T-helper 2 cell treated with Interferon-gamma antibody and Interleukin-4, amounts not matched to agents 5 μg/mL and 100 μg/mL, for 36 hours (primary cell): ENCODE data around the gene PSMD9.
A peak's percentile ranks its signal among the peaks of the same experiment; 100 is the strongest.

Experiments used
- DNase-seq: peaks from one replicate; pipeline ENCODE4 v3.0.0; 2021; ENCODE audit warnings: low spot score
- H3K27ac Mint-ChIP-seq: one replicate; pipeline ENCODE4 v1.8.0; 2021; ENCODE audit warnings: mild to moderate bottlenecking, mixed read lengths
- H3K27me3 Mint-ChIP-seq: one replicate; pipeline ENCODE4 v1.8.0; 2021; ENCODE audit warnings: low read depth, mixed read lengths
- H3K36me3 Mint-ChIP-seq: one replicate; pipeline ENCODE4 v1.8.0; 2021; ENCODE audit warnings: low read depth, mixed read lengths
- H3K4me1 Mint-ChIP-seq: one replicate; pipeline ENCODE4 v1.8.0; 2021; ENCODE audit warnings: low read depth, mixed read lengths
- H3K4me3 Mint-ChIP-seq: one replicate; pipeline ENCODE4 v1.8.0; 2022; ENCODE audit warnings: mild to moderate bottlenecking, moderate library complexity, mixed read lengths
- H3K9me3 Mint-ChIP-seq: one replicate; pipeline ENCODE4 v1.8.0; 2021; ENCODE audit warnings: mixed read lengths

Gene PSMD9

DNA sequence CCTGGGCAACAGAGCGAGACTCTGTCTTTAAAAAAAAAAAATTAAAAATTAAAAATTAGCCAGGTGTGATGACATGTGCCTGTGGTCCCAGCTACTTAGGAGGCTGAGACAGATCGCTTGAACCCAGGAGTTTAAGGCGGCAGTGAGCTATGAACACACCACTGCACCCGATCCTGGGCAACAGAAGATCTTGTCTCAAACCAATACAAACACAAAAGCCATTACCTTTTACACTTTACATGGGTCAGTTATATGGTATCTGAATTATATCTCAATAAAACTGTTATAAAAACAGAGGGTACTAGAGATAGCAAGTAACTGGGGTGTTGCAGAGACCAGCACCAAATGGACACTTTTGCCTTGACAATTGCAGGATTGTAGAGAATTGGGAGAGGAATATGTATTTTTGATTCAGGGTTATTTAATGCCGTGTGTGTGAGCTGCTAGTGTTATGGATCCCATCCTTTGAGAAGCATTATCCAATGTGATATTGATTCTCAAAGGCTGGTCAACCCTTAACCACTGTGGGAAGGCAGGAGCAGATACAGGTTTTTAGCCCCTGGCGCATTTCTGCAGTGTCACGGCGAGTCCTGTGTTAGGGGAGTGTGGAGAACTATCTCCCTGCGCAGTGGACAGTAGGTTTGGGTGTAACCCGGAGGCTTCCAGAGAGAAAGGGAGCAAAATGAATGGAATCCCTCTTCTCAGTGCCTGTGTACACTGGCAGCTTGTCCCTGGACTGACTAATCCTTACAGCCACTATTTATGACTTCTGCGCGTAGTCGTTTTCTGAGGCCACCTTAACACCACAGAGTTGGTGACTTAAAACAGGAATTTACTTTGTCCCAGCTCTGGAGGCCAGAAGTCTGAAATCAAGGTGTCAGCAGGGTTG lies 4.3 kb downstream of the PSMD9 start:
- H3K27ac Mint-ChIP-seq: no peak overlapping the region
- H3K4me1 Mint-ChIP-seq: peaks cover 30% of the 10 kb centered on the region
- H3K9me3 Mint-ChIP-seq: no peaks in the 10 kb centered on the region
- no peak overlapping the region for H3K4me3 Mint-ChIP-seq
- peaks cover 28% of the 10 kb centered on the region for H3K36me3 Mint-ChIP-seq
- no peak for DNase-seq
- H3K27me3 Mint-ChIP-seq: no peaks in the 10 kb centered on the region

DNA sequence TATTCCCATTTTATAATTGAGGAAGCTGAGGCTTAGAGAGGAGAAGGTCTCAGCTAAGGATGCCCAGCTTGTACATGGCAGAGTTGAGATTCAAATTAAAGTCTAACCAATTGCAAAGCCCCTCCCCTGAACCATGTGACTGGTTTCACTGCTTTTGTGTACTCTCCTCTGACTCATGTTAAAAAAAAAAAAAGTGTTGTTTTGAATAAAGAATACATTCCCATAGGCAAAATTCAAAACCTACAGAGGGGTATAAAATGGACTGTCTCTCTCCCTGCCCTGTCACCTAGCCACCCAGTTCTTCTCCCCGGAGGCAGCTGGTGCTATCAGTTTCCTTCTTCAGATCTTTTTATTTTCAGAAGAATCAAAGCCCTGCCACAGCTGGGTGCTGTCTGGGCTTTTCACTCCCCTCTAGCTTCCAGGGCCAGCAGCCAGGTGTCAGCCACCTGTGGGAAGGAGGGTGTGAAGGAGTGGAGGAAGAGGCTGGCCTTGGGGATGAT lies 5.4 kb downstream of the PSMD9 start:
- Mint-ChIP-seq H3K4me3 (peak overlapping the region; percentile 61), H3K27ac (peak overlapping the region; percentile 79)

DNA sequence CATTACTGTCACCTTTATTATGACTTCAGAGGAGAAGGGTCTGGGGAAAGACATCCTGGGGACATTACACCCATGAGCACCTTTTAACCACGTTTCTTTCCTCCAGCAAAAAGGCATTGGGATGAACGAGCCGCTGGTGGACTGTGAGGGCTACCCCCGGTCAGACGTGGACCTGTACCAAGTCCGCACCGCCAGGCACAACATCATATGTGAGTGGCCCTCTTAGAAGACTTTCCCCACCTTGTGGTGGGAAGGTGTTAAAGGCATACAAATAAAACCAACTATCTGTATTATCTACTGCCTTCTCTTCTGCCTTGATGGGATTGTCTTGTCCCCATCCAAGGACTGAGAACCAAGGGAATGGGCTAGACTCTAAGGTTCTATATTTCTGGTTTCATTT lies 6.0 kb downstream of the PSMD9 start:
- H3K27ac Mint-ChIP-seq: peak overlapping the region; percentile 80
- no peaks in the 10 kb centered on the region for H3K9me3 Mint-ChIP-seq
- H3K4me3 Mint-ChIP-seq: no peak overlapping the region
- H3K4me1 Mint-ChIP-seq: peaks cover 27% of the 10 kb centered on the region
- H3K27me3 Mint-ChIP-seq: no peaks in the 10 kb centered on the region
- H3K36me3 Mint-ChIP-seq: peaks cover 34% of the 10 kb centered on the region
- DNase-seq: no peak

More for the DNA sequence above, 5.4 kb downstream of the PSMD9 start:
- Mint-ChIP-seq H3K36me3 (peaks cover 29% of the 10 kb centered on the region), H3K27me3 (no peaks in the 10 kb centered on the region), H3K9me3 (no peaks in the 10 kb centered on the region), H3K4me1 (peaks cover 28% of the 10 kb centered on the region)
- peak; percentile 34 for DNase-seq

DNA sequence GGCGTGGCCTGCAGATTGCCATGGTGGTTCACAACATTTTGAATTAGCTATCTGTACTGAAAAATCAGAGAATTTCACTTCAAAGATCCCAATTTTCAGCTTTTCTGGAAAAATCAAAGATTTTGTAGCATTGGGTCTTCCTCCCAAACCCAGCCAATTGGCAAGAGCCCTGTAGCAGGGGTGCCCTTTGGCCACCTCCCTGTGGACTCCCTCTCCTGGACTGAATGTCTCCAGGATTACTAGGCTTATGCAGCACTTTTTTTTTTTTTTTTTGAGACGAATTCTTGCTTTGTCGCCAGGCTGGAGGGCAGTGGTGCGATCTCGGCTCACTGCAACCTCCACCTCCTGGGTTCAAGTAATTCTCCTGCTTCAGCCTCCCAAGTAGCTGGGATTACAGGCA lies 9.7 kb downstream of the PSMD9 start:
- H3K36me3 Mint-ChIP-seq: peaks cover 45% of the 10 kb centered on the region
- H3K27ac Mint-ChIP-seq: no peak overlapping the region
- peaks cover 14% of the 10 kb centered on the region for H3K4me1 Mint-ChIP-seq
- no peak for DNase-seq
- no peaks in the 10 kb centered on the region for H3K9me3 Mint-ChIP-seq
- H3K27me3 Mint-ChIP-seq: no peaks in the 10 kb centered on the region
- H3K4me3 Mint-ChIP-seq: no peak overlapping the region

DNA sequence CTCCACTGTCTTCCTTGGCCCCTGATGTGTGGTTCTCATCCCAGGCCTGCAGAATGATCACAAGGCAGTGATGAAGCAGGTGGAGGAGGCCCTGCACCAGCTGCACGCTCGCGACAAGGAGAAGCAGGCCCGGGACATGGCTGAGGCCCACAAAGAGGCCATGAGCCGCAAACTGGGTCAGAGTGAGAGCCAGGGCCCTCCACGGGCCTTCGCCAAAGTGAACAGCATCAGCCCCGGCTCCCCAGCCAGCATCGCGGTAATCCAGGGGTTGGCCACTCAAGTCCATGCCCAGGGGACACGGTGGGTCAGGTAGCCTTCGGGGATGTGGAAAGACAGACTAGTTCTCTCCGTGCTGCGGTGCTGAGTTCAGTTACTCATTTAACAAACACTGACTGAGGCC lies 11.0 kb downstream of the PSMD9 start:
- no peaks in the 10 kb centered on the region for H3K27me3 Mint-ChIP-seq
- no peak overlapping the region for H3K27ac Mint-ChIP-seq
- H3K4me3 Mint-ChIP-seq: no peak overlapping the region
- DNase-seq: no peak
- H3K36me3 Mint-ChIP-seq: peaks cover 48% of the 10 kb centered on the region
- no peaks in the 10 kb centered on the region for H3K9me3 Mint-ChIP-seq
- peaks cover 3% of the 10 kb centered on the region for H3K4me1 Mint-ChIP-seq

DNA sequence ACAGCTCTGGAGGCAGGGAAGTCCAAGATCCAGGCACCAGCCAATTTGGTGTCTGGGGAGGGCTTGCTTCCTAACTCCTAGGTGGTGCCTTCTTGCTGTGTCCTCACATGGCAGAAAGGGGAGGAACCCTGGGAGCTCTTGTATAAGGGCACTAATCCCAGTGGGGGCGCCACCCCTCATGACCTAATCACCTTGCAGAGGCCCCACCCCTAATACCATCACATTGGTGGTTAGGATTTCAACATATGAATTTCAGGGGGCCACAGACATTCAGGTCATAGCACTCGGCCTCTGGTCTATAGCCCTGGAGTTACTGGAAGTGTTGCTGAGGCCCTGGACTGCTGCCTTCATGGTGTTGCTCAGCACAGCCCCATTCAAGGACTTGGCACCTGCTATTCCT lies 14.6 kb downstream of the PSMD9 start:
- Mint-ChIP-seq H3K4me1 (no peaks in the 10 kb centered on the region), H3K27ac (no peak overlapping the region), H3K27me3 (no peaks in the 10 kb centered on the region), H3K9me3 (no peaks in the 10 kb centered on the region), H3K4me3 (no peak overlapping the region), H3K36me3 (peaks cover 46% of the 10 kb centered on the region)
- DNase-seq: no peak

DNA sequence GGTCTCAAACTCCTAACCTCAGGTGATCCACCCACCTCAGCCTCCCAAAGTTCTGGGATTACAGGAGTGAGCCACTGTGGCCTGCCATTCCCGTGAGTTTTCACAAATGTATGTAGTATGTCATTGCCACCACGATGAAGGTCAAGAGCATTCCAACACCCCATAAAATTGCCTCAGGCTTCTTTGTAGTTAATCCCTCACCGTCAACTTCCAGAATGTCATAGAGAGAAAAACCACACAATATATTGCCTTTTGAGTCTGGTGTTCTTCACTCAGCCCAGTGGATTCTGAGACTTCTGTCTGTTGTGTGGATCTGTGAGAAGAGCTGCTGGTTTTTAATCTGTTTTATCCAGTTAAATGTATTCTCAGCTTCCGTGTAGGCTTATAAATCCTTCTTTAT lies 17.2 kb downstream of the PSMD9 start:
- no peak for DNase-seq
- Mint-ChIP-seq H3K36me3 (peaks cover 52% of the 10 kb centered on the region), H3K4me1 (peaks cover 6% of the 10 kb centered on the region), H3K9me3 (no peaks in the 10 kb centered on the region), H3K27me3 (no peaks in the 10 kb centered on the region), H3K27ac (no peak overlapping the region), H3K4me3 (no peak overlapping the region)

DNA sequence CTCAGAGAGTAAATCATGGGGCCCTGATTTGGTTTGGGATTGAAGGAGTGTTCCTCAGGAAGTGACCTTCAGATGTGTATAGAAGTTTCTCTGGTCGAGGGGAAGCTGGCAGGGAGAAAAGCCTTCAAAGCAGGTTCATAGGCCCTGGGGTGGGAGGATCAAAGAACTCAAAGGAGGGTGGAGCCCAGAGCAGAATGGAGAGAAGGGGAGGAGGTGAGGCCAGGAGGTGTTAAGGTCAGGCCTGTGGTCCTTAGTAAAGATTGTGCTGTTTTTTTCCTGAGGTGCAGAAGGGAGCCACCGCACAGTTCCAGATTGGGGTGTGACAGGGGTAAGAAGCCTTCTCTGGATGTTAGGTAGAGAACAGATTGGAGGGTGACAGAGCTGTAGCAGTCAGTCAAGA lies 20.1 kb downstream of the PSMD9 start:
- H3K9me3 Mint-ChIP-seq: no peaks in the 10 kb centered on the region
- peaks cover 45% of the 10 kb centered on the region for H3K36me3 Mint-ChIP-seq
- no peak overlapping the region for H3K27ac Mint-ChIP-seq

DNA sequence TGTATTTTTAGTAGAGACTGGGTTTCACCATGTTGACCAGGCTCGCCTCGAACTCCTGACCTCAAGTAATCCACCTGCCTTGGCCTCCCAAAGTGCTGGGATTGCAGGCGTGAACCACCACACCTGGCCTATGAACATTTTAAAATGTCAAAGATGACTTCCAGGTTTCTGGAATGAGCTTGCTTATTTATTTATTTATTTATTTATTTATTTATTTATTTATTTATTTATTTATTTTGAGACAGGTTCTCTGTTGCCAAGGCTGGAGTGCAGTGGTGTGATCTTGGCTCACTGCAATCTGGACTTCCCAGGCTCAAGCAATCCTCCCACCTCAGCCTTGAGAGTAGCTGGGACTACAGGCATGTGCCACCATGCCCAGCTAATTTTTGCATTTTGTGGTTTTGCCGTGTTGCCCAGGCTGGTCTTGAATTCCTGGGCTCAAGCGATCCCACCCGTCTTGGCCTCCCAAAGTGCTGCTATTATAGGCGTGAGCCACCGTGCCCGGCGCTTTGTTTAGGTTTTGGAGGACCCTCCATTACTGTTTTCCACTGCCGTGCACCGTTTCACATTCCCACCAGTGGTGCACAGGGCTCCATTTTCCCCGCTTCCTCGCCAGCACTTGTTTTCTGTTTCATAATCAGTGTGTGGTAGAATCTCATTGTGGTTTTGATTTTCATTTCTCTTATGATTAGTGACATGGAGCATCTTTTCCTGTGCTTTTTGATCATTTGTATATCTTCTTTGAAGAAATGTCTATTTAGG lies 23.4 kb downstream of the PSMD9 start:
- Mint-ChIP-seq H3K27me3 (no peaks in the 10 kb centered on the region), H3K4me3 (no peak overlapping the region), H3K36me3 (peaks cover 42% of the 10 kb centered on the region), H3K4me1 (peaks cover 12% of the 10 kb centered on the region), H3K9me3 (no peaks in the 10 kb centered on the region), H3K27ac (peak overlapping the region; percentile 5)
- DNase-seq: no peak

More for the DNA sequence above, 20.1 kb downstream of the PSMD9 start:
- Mint-ChIP-seq H3K4me3 (no peak overlapping the region), H3K4me1 (peaks cover 10% of the 10 kb centered on the region), H3K27me3 (no peaks in the 10 kb centered on the region)
- DNase-seq: no peak

DNA sequence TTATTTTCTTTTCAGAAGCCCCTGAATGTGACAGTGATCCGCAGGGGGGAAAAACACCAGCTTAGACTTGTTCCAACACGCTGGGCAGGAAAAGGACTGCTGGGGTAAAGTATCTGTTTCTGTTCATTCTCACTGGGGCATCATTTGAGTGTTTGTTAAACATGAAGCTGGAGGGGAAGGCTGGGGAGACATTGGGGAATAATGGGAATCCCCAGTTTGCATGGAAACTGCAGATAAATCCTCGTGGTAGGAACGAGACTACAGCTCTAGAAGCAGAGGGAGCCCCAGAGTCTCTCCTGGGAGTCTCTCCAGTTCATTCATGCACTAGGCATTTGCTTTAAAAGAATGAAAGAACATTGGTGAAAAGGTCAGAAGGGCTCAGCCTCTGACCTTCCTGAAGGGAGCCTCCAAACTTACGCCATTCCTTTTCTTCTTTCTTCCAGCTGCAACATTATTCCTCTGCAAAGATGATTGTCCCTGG lies 27.3 kb downstream of the PSMD9 start:
- H3K4me3 Mint-ChIP-seq: no peak overlapping the region
- peaks cover 21% of the 10 kb centered on the region for H3K4me1 Mint-ChIP-seq
- DNase-seq: no peak
- H3K27me3 Mint-ChIP-seq: no peaks in the 10 kb centered on the region
- H3K27ac Mint-ChIP-seq: peak overlapping the region; percentile 15
- H3K9me3 Mint-ChIP-seq: no peaks in the 10 kb centered on the region
- peaks cover 32% of the 10 kb centered on the region for H3K36me3 Mint-ChIP-seq

DNA sequence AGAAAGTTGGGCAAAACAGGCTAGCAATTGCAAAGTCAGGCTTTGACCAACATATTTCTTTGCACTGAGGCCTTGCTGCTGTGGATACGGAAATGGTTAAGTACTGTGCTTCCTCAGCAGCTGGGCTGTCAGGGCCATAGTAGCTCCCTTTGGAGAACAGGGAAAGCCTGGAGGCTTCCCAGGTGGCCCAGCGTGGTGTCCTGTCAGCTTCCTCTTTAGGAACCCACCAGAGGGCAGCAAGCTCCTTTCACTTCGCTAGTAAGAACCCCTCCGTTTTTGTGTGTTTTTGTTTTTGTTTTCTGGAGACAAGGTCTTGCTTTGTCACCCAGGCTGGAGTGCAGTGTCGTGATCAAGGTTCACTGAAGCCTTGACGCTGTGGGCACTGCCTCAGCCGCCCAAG lies 28.1 kb downstream of the PSMD9 start:
- Mint-ChIP-seq H3K36me3 (peaks cover 28% of the 10 kb centered on the region), H3K4me3 (no peak overlapping the region), H3K9me3 (no peaks in the 10 kb centered on the region), H3K27me3 (no peaks in the 10 kb centered on the region), H3K27ac (peak overlapping the region; percentile 85), H3K4me1 (peaks cover 23% of the 10 kb centered on the region)
- no peak for DNase-seq

DNA sequence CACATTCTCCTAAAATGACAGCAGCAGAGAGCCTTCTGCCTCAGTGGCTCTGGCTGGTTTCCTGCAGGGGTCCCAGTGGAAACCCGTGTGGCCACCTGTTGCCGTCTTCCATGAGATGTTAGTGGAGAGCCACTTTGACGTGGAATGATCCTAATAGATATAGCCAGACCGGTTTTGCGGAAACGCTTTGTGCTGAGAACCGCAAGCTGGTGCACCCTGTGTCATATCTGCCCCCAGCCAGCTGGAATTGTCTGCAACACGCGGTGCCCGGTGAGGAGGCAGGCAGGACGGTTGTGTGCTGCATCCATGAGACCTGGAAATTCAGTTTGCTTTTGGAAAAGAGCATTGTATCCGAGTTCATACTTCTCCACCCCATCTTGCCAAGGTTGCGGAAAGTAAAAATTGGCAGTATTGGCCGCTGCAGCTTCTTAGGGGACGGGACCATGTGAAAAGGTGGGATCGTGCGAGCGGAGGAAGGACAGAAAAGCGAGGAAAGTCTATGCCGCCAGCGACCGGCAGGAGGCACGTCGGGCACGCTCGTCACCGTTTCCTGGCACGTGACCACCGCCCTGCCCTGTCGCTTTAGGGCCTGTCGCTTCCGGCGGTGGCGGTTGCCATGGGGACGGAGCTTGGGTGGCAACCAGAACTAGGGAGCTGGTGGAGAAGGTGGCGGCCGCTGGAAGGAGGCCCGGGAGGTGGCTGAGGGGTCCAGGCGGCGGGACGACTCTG lies 29.5 kb downstream of the PSMD9 start, which contains the start of gene CFAP251:
CFAP251 (plus strand) TSS at position 643 of the 729 bp plus-strand sequence. CDS start 2,714 bp downstream, outside the sequence.
- Mint-ChIP-seq H3K27me3 (no peaks in the 10 kb centered on the region), H3K9me3 (no peaks in the 10 kb centered on the region), H3K4me3 (peak within 1 kb of the TSS; percentile 85), H3K36me3 (peaks cover 23% of the 10 kb centered on the region), H3K4me1 (peaks cover 19% of the 10 kb centered on the region), H3K27ac (peak within 1 kb of the TSS; percentile 85)
- DNase-seq: peak; percentile 92

DNA sequence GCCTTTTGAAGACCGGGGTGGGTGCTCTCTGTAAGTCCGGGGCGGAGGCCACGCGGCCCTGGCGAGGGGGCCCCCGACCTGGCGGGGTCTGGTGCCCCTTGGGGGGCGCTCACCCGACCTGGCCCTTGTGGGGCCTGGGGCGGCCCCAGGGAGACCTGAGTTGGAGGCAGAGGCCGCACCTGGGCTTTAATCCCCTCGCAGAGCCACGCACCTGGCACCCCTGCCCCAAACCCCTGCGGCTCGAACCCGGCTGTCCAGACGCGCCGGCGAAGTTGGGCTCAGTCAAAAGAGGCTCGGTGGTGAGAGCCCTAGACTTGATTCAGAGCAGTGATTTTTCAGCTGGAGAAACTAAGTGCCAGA lies 30.1 kb downstream of the PSMD9 start:
- no peak overlapping the region for H3K27ac Mint-ChIP-seq
- peaks cover 19% of the 10 kb centered on the region for H3K4me1 Mint-ChIP-seq
- H3K36me3 Mint-ChIP-seq: peaks cover 21% of the 10 kb centered on the region
- DNase-seq: no peak
- no peaks in the 10 kb centered on the region for H3K9me3 Mint-ChIP-seq
- H3K4me3 Mint-ChIP-seq: peak overlapping the region; percentile 85
- no peaks in the 10 kb centered on the region for H3K27me3 Mint-ChIP-seq
